ENCODE measurements around the gene B3GALT6.

GRCh38 chr1:1283821-1284220 lies 51.8 kb downstream of the B3GALT6 start:
- TF ChIP-seq CTCF (IDR thresholded peaks at IDR 0.05) (no peak), POLR2A (IDR thresholded peaks at IDR 0.05) (no peak)
